CD4-positive, alpha-beta T cell (primary cell): Measurements from ENCODE around the gene BAG1. TPM values are rescaled to one million over a fixed set of nuclear protein-coding genes. Genes with fewer than 3 reads are reported as not detected.

ENCODE experiments used
- ATAC-seq: fragments of 200-7000 bp; cut with Tn5 transposase; one replicate; pipeline ENCODE4 v1.10.0; 2022; ENCODE audit warnings: mild to moderate bottlenecking; ENCODE audit not compliant: poor library complexity
- CTCF ChIA-PET: fragments of 350-600 bp; sonication (Branson Sonifier 250); formaldehyde crosslinking; loops from one replicate; lab custom pipeline; 2021; ENCODE audit warnings: antibody characterized with exemption, inconsistent platforms; lab: Charles Lee
- POLR2A ChIA-PET: fragments of 350-600 bp; sonication (Branson Sonifier 250); formaldehyde crosslinking; loops from one replicate; lab custom pipeline; 2021; ENCODE audit warnings: antibody characterized with exemption, inconsistent platforms; lab: Charles Lee
- DNase-seq, 14 experiments: peaks; one replicate each; pipeline ENCODE4 v3.0.0-alpha.2; 2013 to 2020; ENCODE audit warnings: mixed read lengths in 2 of 14
- H3K27ac ChIP-seq, 2 donors: one replicate each; pipeline versions ENCODE4 v1.5.1 to v1.7.0; 2013; ENCODE audit warnings: low read length in 2 of 2, low read depth in 1 of 2, mild to moderate bottlenecking in 1 of 2
- H3K27me3 ChIP-seq, 2 experiments: 1 replicate in 1 of 2; 2 replicates in 1 of 2; pipeline versions ENCODE4 v1.6.1 to v1.7.0; 2013; ENCODE audit warnings: low read length in 2 of 2, control low read depth in 1 of 2, mild to moderate bottlenecking in 1 of 2, moderate library complexity in 1 of 2; ENCODE audit not compliant: insufficient read depth in 2 of 2, control insufficient read depth in 1 of 2
- H3K36me3 ChIP-seq: one replicate; pipeline ENCODE4 v1.6.1; 2013; ENCODE audit warnings: low read length, control low read depth; ENCODE audit not compliant: insufficient read depth
- H3K4me1 ChIP-seq: one replicate; pipeline ENCODE4 v1.6.1; 2013; ENCODE audit warnings: low read length, control low read depth; ENCODE audit not compliant: insufficient read depth
- H3K4me3 ChIP-seq: one replicate; pipeline ENCODE4 v1.5.1; 2013; ENCODE audit warnings: mild to moderate bottlenecking, low read length, moderate library complexity
- H3K9me3 ChIP-seq, 2 experiments: 1 replicate in 1 of 2; 2 replicates in 1 of 2; pipeline versions ENCODE4 v1.6.1 to v1.7.0; 2013; ENCODE audit warnings: low read length in 2 of 2, mild to moderate bottlenecking in 2 of 2, control low read depth in 1 of 2, moderate library complexity in 1 of 2; ENCODE audit not compliant: control insufficient read depth in 1 of 2, insufficient read depth in 1 of 2
- H3K27ac Mint-ChIP-seq: one replicate; pipeline ENCODE4 v1.8.0; 2020; ENCODE audit warnings: mixed read lengths
- H3K27me3 Mint-ChIP-seq: one replicate; pipeline ENCODE4 v1.8.0; 2021; ENCODE audit warnings: mixed read lengths
- H3K36me3 Mint-ChIP-seq: one replicate; pipeline ENCODE4 v1.8.0; 2021; ENCODE audit warnings: low read depth, mixed read lengths
- H3K4me1 Mint-ChIP-seq: one replicate; pipeline ENCODE4 v1.8.0; 2021; ENCODE audit warnings: low read depth, mixed read lengths
- H3K4me3 Mint-ChIP-seq: one replicate; pipeline ENCODE4 v1.8.0; 2020; ENCODE audit warnings: mild to moderate bottlenecking, mixed read lengths
- H3K9me3 Mint-ChIP-seq: one replicate; pipeline ENCODE4 v1.8.0; 2020; ENCODE audit warnings: mixed read lengths
- intact Hi-C, 2 experiments: fragments of 100-400 bp; cut with DNase I in 1 of 2; cut with micrococcal nuclease in 1 of 2; formaldehyde crosslinking; loops; one replicate each; pipeline versions ENCODE4 v1.15.1 to v1.9.0; 2023 to 2025; cut with DNase I, micrococcal nuclease
- total RNA-seq, 174 experiments: library from RNA in 2 of 174; stranded (reverse) in 2 of 174; gene quantifications; one replicate each; pipeline ENCODE4 v1.2.3 and lab custom pipeline; 2021 to 2026
- TF ChIP-seq, protein P1 (sequence below): fragments of 200-600 bp; IDR thresholded peaks from one replicate; pipeline ENCODE4 v1.8.0; 2022; ENCODE audit warnings: antibody characterized with exemption, mild to moderate bottlenecking

Gene BAG1
- total RNA-seq, 2 experiments from 2014 or later, result 58.0 to 61.4 TPM

GRCh38 chr9:33291901-33292300, 27.4 kb upstream of the BAG1 start:
- Histone ChIP-seq H3K36me3 (peaks cover 42% of the 10 kb centered on the region), H3K27me3 (no peaks in the 10 kb centered on the region), H3K4me1 (peaks cover 65% of the 10 kb centered on the region), H3K27ac (no peak overlapping the region), H3K4me3 (no peak overlapping the region), H3K9me3 (no peaks in the 10 kb centered on the region)
- peaks cover 73% of the 10 kb centered on the region for H3K4me1 Mint-ChIP-seq
- no peaks in the 10 kb centered on the region for H3K9me3 Mint-ChIP-seq
- H3K36me3 Mint-ChIP-seq, result peaks cover 67% of the 10 kb centered on the region
- no peaks in the 10 kb centered on the region for H3K27me3 Mint-ChIP-seq
- ChIA-PET CTCF (no interaction called here), POLR2A (interaction anchor here (0.6 kb wide), 1 partner anchor 26 kb away, joined by 3 read pairs; no protein-coding TSS in a partner anchor)
- H3K27ac Mint-ChIP-seq, result peak overlapping the region; percentile 99
- TF ChIP-seq, protein P1, sequence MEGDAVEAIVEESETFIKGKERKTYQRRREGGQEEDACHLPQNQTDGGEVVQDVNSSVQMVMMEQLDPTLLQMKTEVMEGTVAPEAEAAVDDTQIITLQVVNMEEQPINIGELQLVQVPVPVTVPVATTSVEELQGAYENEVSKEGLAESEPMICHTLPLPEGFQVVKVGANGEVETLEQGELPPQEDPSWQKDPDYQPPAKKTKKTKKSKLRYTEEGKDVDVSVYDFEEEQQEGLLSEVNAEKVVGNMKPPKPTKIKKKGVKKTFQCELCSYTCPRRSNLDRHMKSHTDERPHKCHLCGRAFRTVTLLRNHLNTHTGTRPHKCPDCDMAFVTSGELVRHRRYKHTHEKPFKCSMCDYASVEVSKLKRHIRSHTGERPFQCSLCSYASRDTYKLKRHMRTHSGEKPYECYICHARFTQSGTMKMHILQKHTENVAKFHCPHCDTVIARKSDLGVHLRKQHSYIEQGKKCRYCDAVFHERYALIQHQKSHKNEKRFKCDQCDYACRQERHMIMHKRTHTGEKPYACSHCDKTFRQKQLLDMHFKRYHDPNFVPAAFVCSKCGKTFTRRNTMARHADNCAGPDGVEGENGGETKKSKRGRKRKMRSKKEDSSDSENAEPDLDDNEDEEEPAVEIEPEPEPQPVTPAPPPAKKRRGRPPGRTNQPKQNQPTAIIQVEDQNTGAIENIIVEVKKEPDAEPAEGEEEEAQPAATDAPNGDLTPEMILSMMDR, result no peak
- peak overlapping the region; percentile 56 for H3K4me3 Mint-ChIP-seq
- intact Hi-C loops, result no loop called here
- ATAC-seq (no peak), DNase-seq (no peak)

DNA sequence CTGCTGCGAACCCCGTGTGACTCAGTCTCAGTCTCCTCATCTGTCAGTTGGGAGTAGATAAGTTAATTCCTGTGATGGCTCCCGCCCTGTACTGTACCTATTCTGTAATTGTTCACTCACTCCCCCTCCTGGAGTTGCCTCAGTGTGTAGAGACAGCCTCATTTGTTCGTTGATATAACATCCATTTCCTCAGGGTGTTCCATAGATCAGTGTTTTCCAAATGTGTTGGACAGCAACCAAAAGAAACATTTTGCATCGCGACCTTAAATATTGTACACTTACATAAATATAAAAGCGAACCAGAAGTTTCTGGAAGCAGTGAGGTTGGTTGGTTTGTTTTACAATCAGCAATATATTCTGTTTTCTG, 26.5 kb upstream of the BAG1 start:
- intact Hi-C loops, result no loop called here
- Mint-ChIP-seq H3K4me1 (peaks cover 67% of the 10 kb centered on the region), H3K27ac (peak overlapping the region; percentile 99), H3K27me3 (no peaks in the 10 kb centered on the region), H3K36me3 (peaks cover 61% of the 10 kb centered on the region), H3K4me3 (peak overlapping the region; percentile 88), H3K9me3 (no peaks in the 10 kb centered on the region)
- peaks cover 60% of the 10 kb centered on the region for H3K4me1 ChIP-seq
- H3K4me3 ChIP-seq, result peak overlapping the region; percentile 92
- H3K9me3 ChIP-seq, result no peaks in the 10 kb centered on the region
- H3K27me3 ChIP-seq, result no peaks in the 10 kb centered on the region
- no peak for DNase-seq
- ChIA-PET POLR2A (interaction anchor here (0.5 to 2.7 kb wide), 26 partner anchors 7 to 758 kb away, joined by 3 to 71 read pairs (median 6); partner anchors contain the start of genes AQP3, B4GALT1, BAG1 and CHMP5), CTCF (interaction anchor here (1.6 kb wide), 2 partner anchors 27 to 912 kb away, joined by 3 to 4 read pairs; partner anchors contain the start of gene BAG1)
- peak overlapping the region; percentile 99 to 100 for H3K27ac ChIP-seq
- ATAC-seq, result no peak
- H3K36me3 ChIP-seq, result peaks cover 33% of the 10 kb centered on the region
- TF ChIP-seq, protein P1, result peak; percentile 30

GRCh38 chr9:33290247-33291030, 25.9 kb upstream of the BAG1 start, which contains the start of gene NFX1:
Gene NFX1 (plus strand): TSS chr9:33290516. CDS start chr9:33290573, 57 bp downstream.
- H3K9me3 Mint-ChIP-seq, result no peaks in the 10 kb centered on the region
- Histone ChIP-seq H3K27ac (peak within 1 kb of the TSS; percentile 99 to 100), H3K36me3 (peaks cover 28% of the 10 kb centered on the region), H3K27me3 (no peaks in the 10 kb centered on the region), H3K9me3 (no peaks in the 10 kb centered on the region), H3K4me3 (peak within 1 kb of the TSS; percentile 92), H3K4me1 (peaks cover 55% of the 10 kb centered on the region)
- H3K4me1 Mint-ChIP-seq, result peaks cover 62% of the 10 kb centered on the region
- POLR2A ChIA-PET, result interaction anchor here (0.5 to 2.7 kb wide), 37 partner anchors 8 to 1348 kb away, joined by 3 to 71 read pairs (median 5); partner anchors contain the start of genes AQP3, B4GALT1, BAG1 and CHMP5
- intact Hi-C loops, result loop anchor here (1.0 kb wide), 4 partner anchors 26 to 183 kb away; partner anchors contain the start of genes BAG1 (in 2 of the 2) and NOL6 (in 1 of the 2)
- no peaks in the 10 kb centered on the region for H3K27me3 Mint-ChIP-seq
- CTCF ChIA-PET, result interaction anchor here (0.6 to 1.6 kb wide), 8 partner anchors 18 to 911 kb away, joined by 3 to 6 read pairs (median 4); partner anchors contain the start of genes BAG1 and DNAJA1
- peak; percentile 79 for ATAC-seq
- H3K27ac Mint-ChIP-seq, result peak within 1 kb of the TSS; percentile 99
- DNase-seq, result peak; percentile 95 to 100 (median 98)
- TF ChIP-seq, protein P1, result no peak
- H3K36me3 Mint-ChIP-seq, result peaks cover 55% of the 10 kb centered on the region
- H3K4me3 Mint-ChIP-seq, result peak within 1 kb of the TSS; percentile 88
